Measurements from ENCODE around the gene PRPF31.

Gene PRPF31

GRCh38 chr19:54115109-54116063 is at the start of gene PRPF31, which contains the start of gene TFPT:
TSS of gene PRPF31 (plus strand) at chr19:54115754. CDS start at chr19:54118279, 2,525 bp downstream.
TSS of gene TFPT (minus strand) at chr19:54115657. CDS start at chr19:54115269, 388 bp downstream.
- no peak for TF ChIP-seq CTCF (IDR thresholded peaks at IDR 0.05; ENCODE audit: insufficient read depth, low read depth, low read length, missing control alignments)
- peak within 1 kb of the TSS; percentile 91 for H3K4me3 ChIP-seq (ENCODE audit: low read length)
- DNase-seq (ENCODE audit: low read depth) = peak; percentile 99

GRCh38 chr19:54069470-54069869 is 46.1 kb upstream of the PRPF31 start:
- no peak for DNase-seq (ENCODE audit: low read depth)
- no peak overlapping the region for H3K4me3 ChIP-seq (ENCODE audit: low read length)
- no peak for TF ChIP-seq CTCF (IDR thresholded peaks at IDR 0.05; ENCODE audit: insufficient read depth, low read depth, low read length, missing control alignments)

- DNase-seq (ENCODE audit: low read depth) = no peak
- no peak for TF ChIP-seq CTCF (IDR thresholded peaks at IDR 0.05; ENCODE audit: insufficient read depth, low read depth, low read length, missing control alignments)
- no peak overlapping the region for H3K4me3 ChIP-seq (ENCODE audit: low read length)
Observed at GRCh38 chr19:54073829-54074228, 41.7 kb upstream of the PRPF31 start.

GRCh38 chr19:54074851-54075250 is 40.7 kb upstream of the PRPF31 start:
- TF ChIP-seq CTCF (IDR thresholded peaks at IDR 0.05; ENCODE audit: insufficient read depth, low read depth, low read length, missing control alignments) = no peak
- DNase-seq (ENCODE audit: low read depth) = no peak
- no peak overlapping the region for H3K4me3 ChIP-seq (ENCODE audit: low read length)

- no peak for DNase-seq (ENCODE audit: low read depth)
- no peak overlapping the region for H3K4me3 ChIP-seq (ENCODE audit: low read length)
- no peak for TF ChIP-seq CTCF (IDR thresholded peaks at IDR 0.05; ENCODE audit: insufficient read depth, low read depth, low read length, missing control alignments)
Observed at GRCh38 chr19:54077334-54077733, 38.2 kb upstream of the PRPF31 start.

GRCh38 chr19:54081032-54081431 is 34.5 kb upstream of the PRPF31 start, which contains the start of gene TARM1:
TSS of gene TARM1 (minus strand) at chr19:54081365. CDS start at chr19:54081340, 25 bp downstream.
- DNase-seq (ENCODE audit: low read depth) = no peak
- TF ChIP-seq CTCF (IDR thresholded peaks at IDR 0.05; ENCODE audit: insufficient read depth, low read depth, low read length, missing control alignments) = no peak
- no peak within 1 kb of the TSS for H3K4me3 ChIP-seq (ENCODE audit: low read length)
